ENCODE data around the gene CDKAL1.

DNA sequence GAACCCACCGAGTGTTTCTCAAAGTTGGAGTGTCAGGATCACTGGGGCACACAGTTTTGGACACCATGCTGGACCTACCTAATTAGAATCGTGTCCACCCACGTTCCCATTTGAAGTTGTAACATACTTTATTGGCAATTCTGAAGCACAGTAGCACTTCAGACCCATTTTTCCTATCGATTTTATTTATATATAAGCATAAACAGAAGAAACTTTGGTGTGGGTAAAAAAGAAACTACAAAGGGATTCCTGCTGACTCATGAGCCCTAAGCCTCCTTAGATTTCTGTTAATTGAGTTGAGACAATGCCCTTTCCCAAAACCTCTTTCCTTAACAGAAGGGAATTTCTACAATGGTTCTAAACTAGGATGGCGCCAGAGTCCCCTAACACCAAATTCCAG is 398.0 kb downstream of the CDKAL1 start:
- TF ChIP-seq, protein P1, sequence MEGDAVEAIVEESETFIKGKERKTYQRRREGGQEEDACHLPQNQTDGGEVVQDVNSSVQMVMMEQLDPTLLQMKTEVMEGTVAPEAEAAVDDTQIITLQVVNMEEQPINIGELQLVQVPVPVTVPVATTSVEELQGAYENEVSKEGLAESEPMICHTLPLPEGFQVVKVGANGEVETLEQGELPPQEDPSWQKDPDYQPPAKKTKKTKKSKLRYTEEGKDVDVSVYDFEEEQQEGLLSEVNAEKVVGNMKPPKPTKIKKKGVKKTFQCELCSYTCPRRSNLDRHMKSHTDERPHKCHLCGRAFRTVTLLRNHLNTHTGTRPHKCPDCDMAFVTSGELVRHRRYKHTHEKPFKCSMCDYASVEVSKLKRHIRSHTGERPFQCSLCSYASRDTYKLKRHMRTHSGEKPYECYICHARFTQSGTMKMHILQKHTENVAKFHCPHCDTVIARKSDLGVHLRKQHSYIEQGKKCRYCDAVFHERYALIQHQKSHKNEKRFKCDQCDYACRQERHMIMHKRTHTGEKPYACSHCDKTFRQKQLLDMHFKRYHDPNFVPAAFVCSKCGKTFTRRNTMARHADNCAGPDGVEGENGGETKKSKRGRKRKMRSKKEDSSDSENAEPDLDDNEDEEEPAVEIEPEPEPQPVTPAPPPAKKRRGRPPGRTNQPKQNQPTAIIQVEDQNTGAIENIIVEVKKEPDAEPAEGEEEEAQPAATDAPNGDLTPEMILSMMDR (conservative IDR thresholded peaks at IDR 0.05), result no peak
- TF ChIP-seq EZH2 (IDR thresholded peaks at IDR 0.05; ENCODE audit: low read depth), result no peak
